Calu3 (cell line): ENCODE measurements around the gene LDOC1. TPM values are rescaled to one million over a fixed set of nuclear protein-coding genes. Genes with fewer than 3 reads are reported as not detected.

ENCODE experiments used
- BruUV-seq: library from RNA; stranded (reverse); fragments of 400-500 nt; replicated peaks from 2 replicates; lab custom pipeline; 2021; lab: Mats Ljungman, UMichigan
- CTCF ChIA-PET: fragments of 300-600 bp; sonication (Branson Sonifier 250); formaldehyde crosslinking; loops from one replicate; lab custom pipeline; 2022; ENCODE audit warnings: antibody characterized with exemption; lab: Charles Lee
- DNase-seq: peaks from one replicate; pipeline ENCODE4 v3.0.0; 2022
- H3K27ac Mint-ChIP-seq: one replicate; pipeline ENCODE4 v1.8.0; 2022; ENCODE audit warnings: mixed read lengths; ENCODE audit not compliant: unreplicated experiment
- H3K27me3 Mint-ChIP-seq: one replicate; pipeline ENCODE4 v1.8.0; 2022; ENCODE audit warnings: mixed read lengths; ENCODE audit not compliant: unreplicated experiment
- H3K36me3 Mint-ChIP-seq: one replicate; pipeline ENCODE4 v1.8.0; 2022; ENCODE audit warnings: mild to moderate bottlenecking, moderate library complexity, mixed read lengths; ENCODE audit not compliant: insufficient read depth, unreplicated experiment
- H3K4me1 Mint-ChIP-seq: one replicate; pipeline ENCODE4 v1.8.0; 2022; ENCODE audit warnings: mild to moderate bottlenecking, low read depth, mixed read lengths; ENCODE audit not compliant: unreplicated experiment
- H3K4me3 Mint-ChIP-seq: one replicate; pipeline ENCODE4 v1.8.0; 2022; ENCODE audit warnings: mild to moderate bottlenecking, low read depth, moderate library complexity, mixed read lengths; ENCODE audit not compliant: unreplicated experiment
- H3K9me3 Mint-ChIP-seq: one replicate; pipeline ENCODE4 v1.8.0; 2022; ENCODE audit warnings: low read depth, mixed read lengths; ENCODE audit not compliant: unreplicated experiment
- CTCF ChIP-seq: fragments of 200-600 bp; IDR thresholded peaks from one replicate; pipeline ENCODE4 v1.8.0; 2022; ENCODE audit warnings: antibody characterized with exemption; ENCODE audit not compliant: unreplicated experiment
- intact Hi-C: fragments of 100-400 bp; cut with micrococcal nuclease; formaldehyde crosslinking; loops from one replicate; pipeline ENCODE4 v1.10.0; 2022; ENCODE audit not compliant: unreplicated experiment
- total RNA-seq: library from RNA; stranded (reverse); gene quantifications from 2 replicates; pipeline ENCODE4 v1.2.3, GENCODE V29; 2022

The LDOC1 gene
- total RNA-seq, 1 experiment from 2014 or later: not detected

DNA sequence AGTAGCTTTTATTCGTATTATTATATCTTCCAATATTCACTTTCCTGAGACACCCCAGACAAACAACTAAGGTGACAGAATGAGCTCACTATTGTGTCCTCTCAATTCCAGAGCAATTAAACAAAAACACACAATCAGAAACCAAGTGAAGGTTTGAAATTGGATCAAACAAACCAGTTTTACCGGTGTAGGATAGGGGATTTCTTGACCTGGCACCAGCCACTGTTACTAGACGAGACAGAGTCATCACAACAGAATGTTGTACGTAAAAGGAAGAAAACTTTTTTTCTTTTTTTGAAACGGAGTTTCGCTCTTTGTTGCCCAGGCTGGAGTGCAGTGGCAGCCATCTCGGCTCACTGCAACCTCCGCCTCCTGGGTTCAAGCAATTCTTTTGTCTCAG, 43.7 kb downstream of the LDOC1 start:
- Mint-ChIP-seq H3K36me3 (no peaks in the 10 kb centered on the region), H3K4me1 (no peaks in the 10 kb centered on the region), H3K9me3 (peaks cover 2% of the 10 kb centered on the region), H3K27me3 (no peaks in the 10 kb centered on the region), H3K27ac (no peak overlapping the region), H3K4me3 (no peak overlapping the region)
- no TSS peak for BruUV-seq
- CTCF ChIA-PET: no interaction called here
- DNase-seq: no peak
- intact Hi-C loops: no loop called here
- TF ChIP-seq CTCF: no peak

- H3K4me3 Mint-ChIP-seq: no peak overlapping the region
- no TSS peak for BruUV-seq
- no peaks in the 10 kb centered on the region for H3K27me3 Mint-ChIP-seq
- H3K4me1 Mint-ChIP-seq: no peaks in the 10 kb centered on the region
- H3K36me3 Mint-ChIP-seq: no peaks in the 10 kb centered on the region
- no peak for TF ChIP-seq CTCF
- DNase-seq: no peak
- no peak overlapping the region for H3K27ac Mint-ChIP-seq
- intact Hi-C loops: no loop called here
- H3K9me3 Mint-ChIP-seq: peaks cover 4% of the 10 kb centered on the region
- CTCF ChIA-PET: no interaction called here
Observed at GRCh38 chrX:141127146-141127545, 49.8 kb downstream of the LDOC1 start.

Other genes starting within 250 kb of the LDOC1 start
- gene SPANXB1, start 174.5 kb downstream of the LDOC1 start, total RNA-seq: not detected in 2 replicates
- not detected in 2 replicates for gene SPANXC, start 65.4 kb upstream of the LDOC1 start, total RNA-seq